BE2C (cell line): ENCODE results near the gene STRADB.

Experiments used
- DNase-seq: peaks from one replicate; pipeline ENCODE4 v3.0.0-alpha.2; 2020
- H3K27me3 ChIP-seq: fragments of 250-450 bp; sonication (Bioruptor Pico); 2 replicates; pipeline ENCODE4 v1.5.1; 2020; ENCODE audit warnings: mild to moderate bottlenecking
- H3K36me3 ChIP-seq: fragments of 250-450 bp; sonication (Bioruptor Pico); 2 replicates; pipeline ENCODE4 v1.5.1; 2020; ENCODE audit warnings: mild to moderate bottlenecking
- H3K4me1 ChIP-seq: fragments of 250-450 bp; sonication (Bioruptor Pico); 2 replicates; pipeline ENCODE4 v1.5.1; 2020
- H3K4me3 ChIP-seq: 2 replicates; pipeline ENCODE4 v1.5.1; 2011; ENCODE audit warnings: low read depth, low read length
- H3K9me3 ChIP-seq: fragments of 250-450 bp; sonication (Bioruptor Pico); 2 replicates; pipeline ENCODE4 v1.5.1; 2020
- CTCF ChIP-seq: IDR thresholded peaks from 2 replicates; pipeline ENCODE4 v1.5.1; 2012; ENCODE audit warnings: mild to moderate bottlenecking, low read depth, low read length

Gene STRADB

GRCh38 chr2:201467666-201468065, 16.1 kb downstream of the STRADB start:
- H3K27me3 ChIP-seq, result no peaks in the 10 kb centered on the region
- peaks cover 12% of the 10 kb centered on the region; the same call in 1 of the 2 replicates for H3K4me1 ChIP-seq
- H3K36me3 ChIP-seq, result no peaks in the 10 kb centered on the region
- no peak overlapping the region for H3K4me3 ChIP-seq
- H3K9me3 ChIP-seq, result no peaks in the 10 kb centered on the region; the same call in 1 of the 2 replicates
- no peak for TF ChIP-seq CTCF
- no peak for DNase-seq

- H3K27me3 ChIP-seq, result no peaks in the 10 kb centered on the region
- no peak; the same call in 1 of the 2 replicates for TF ChIP-seq CTCF
- H3K36me3 ChIP-seq, result peaks cover 6% of the 10 kb centered on the region; the same call in 1 of the 2 replicates
- peaks cover 4% of the 10 kb centered on the region; the same call in 1 of the 2 replicates for H3K4me1 ChIP-seq
- DNase-seq, result no peak
- no peak overlapping the region for H3K4me3 ChIP-seq
- H3K9me3 ChIP-seq, result no peaks in the 10 kb centered on the region; the same call in 1 of the 2 replicates
Measured at GRCh38 chr2:201470821-201471731, 19.5 kb downstream of the STRADB start.

GRCh38 chr2:201471732-201472393, 20.3 kb downstream of the STRADB start:
- Histone ChIP-seq H3K27me3 (no peaks in the 10 kb centered on the region), H3K4me1 (peaks cover under 1% of the 10 kb centered on the region; the same call in 1 of the 2 replicates), H3K9me3 (no peaks in the 10 kb centered on the region; the same call in 1 of the 2 replicates), H3K36me3 (peaks cover 6% of the 10 kb centered on the region; the same call in 1 of the 2 replicates), H3K4me3 (no peak overlapping the region)
- no peak for TF ChIP-seq CTCF
- no peak for DNase-seq

GRCh38 chr2:201472411-201472810, 20.9 kb downstream of the STRADB start:
- H3K4me1 ChIP-seq, result no peaks in the 10 kb centered on the region; the same call in 1 of the 2 replicates
- peaks cover 6% of the 10 kb centered on the region; the same call in 1 of the 2 replicates for H3K36me3 ChIP-seq
- no peaks in the 10 kb centered on the region for H3K27me3 ChIP-seq
- no peak overlapping the region for H3K4me3 ChIP-seq
- H3K9me3 ChIP-seq, result no peaks in the 10 kb centered on the region; the same call in 1 of the 2 replicates
- TF ChIP-seq CTCF, result no peak
- DNase-seq, result no peak

GRCh38 chr2:201482543-201482942, 31.0 kb downstream of the STRADB start:
- H3K4me3 ChIP-seq, result no peak overlapping the region
- H3K9me3 ChIP-seq, result no peaks in the 10 kb centered on the region
- no peaks in the 10 kb centered on the region for H3K27me3 ChIP-seq
- TF ChIP-seq CTCF, result no peak
- DNase-seq, result no peak
- no peaks in the 10 kb centered on the region for H3K36me3 ChIP-seq
- H3K4me1 ChIP-seq, result no peaks in the 10 kb centered on the region
